Stimulated activated CD8-positive, alpha-beta memory T cell treated with anti-CD3 and anti-CD28 coated beads, Interleukin-15, amount 100 ng/mL, for 48 hours (primary cell): ENCODE data around the gene SPDYE2.
A peak's percentile ranks its signal among the peaks of the same experiment; 100 is the strongest.
"Not testable (repeated sequence)": the region's sequence is repeated elsewhere in the genome, so short reads cannot be mapped to it uniquely, and the experiment has no call there.

ENCODE experiments used
- DNase-seq, 2 donors: peaks; one replicate each; pipeline ENCODE4 v3.0.0-alpha.2; 2020; ENCODE audit warnings: low read depth in 2 of 2

The SPDYE2 gene

GRCh38 chr7:102540604-102541003, 10.4 kb upstream of the SPDYE2 start:
- not testable (repeated sequence) for DNase-seq

DNA sequence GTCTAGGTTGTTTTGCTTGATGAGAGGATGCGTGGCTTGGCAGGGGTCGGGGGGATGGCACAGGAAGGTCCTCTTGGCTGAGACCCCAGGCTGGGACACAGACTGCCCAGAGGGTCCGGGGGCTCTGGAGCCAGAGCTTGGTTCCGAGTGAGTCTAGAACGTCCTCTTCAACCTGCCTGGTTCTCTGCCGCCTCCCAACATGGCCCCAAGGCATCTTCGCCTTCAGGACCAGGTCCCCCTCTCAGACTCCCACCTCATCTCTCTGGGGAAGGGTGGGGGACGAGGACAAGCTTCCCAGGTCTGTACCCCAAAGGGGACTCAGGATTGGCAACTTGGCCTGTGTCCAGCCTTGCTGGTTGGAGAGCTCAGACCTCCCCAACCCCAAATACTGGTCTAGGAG, 8.9 kb upstream of the SPDYE2 start:
- not testable (repeated sequence) for DNase-seq

- DNase-seq: not testable (repeated sequence)
These were observed 8.3 kb upstream of the SPDYE2 start for GRCh38 chr7:102542771-102543170.

DNA sequence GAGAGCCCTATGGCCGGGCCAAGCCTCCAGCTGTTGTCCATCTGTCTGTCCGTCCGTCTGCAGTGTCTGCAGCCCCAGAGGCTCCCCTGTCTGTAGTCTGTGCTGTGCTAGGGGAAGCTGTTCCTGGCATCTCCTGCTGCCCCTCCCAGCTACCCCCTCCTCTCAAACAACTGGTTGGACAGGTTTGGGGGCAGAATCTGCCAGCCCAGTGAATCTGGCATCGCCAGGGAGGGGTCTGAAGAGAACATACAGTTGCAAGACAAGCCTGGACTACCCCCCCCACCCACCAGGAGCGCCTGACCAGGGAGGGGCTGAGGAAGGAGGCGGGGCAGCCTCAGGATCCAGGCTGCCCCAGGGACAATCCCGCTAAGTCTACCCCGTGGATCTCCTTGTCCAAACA, 7.4 kb upstream of the SPDYE2 start, which contains the start of gene UPK3BL2:
TSS of gene UPK3BL2 (minus strand) at position 101 of the 400 bp plus-strand sequence. CDS start at position 41, 60 bp downstream.
- DNase-seq: not testable (repeated sequence)

- not testable (repeated sequence) for DNase-seq
These were observed 6.7 kb upstream of the SPDYE2 start for GRCh38 chr7:102544372-102544771.

DNA sequence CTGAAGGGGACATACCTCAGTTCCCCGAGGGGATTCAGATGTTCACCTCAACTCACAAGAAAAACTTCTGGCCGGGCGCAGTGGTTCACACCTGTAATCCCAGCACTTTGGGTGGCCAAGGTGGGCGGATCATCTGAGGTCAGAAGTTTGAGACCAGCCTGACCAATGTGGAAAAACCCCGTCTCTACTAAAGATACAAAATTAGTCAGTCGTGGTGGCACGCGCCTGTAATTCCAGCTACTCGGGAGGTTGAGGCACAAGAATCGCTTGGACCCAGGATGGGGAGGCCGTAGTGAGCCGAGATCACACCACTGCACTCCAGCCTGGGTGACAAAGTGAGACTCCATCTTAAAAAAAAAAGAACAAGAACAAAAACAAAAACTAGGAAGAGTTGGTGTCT, 5.7 kb upstream of the SPDYE2 start:
- DNase-seq: not testable (repeated sequence)

DNA sequence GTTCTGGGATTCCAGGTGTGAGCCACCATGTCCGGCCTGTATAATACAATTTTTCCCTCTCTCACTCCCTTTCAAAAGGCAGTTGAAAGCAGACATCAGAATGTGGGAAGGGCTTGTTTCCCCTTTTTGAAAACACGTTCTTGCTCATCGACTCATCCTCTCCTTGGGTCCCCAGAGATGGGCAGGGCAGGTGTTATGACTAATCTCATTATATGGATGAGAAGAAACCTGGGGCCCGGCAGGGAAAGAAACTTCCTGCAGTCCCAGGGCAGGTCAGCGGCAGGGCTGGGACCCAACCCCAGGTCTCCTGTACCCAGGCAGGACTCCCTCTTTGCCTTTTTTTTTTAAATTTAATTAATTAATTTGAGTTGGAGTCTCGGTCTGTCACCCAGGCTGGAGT, 4.7 kb upstream of the SPDYE2 start:
- not testable (repeated sequence) for DNase-seq

DNA sequence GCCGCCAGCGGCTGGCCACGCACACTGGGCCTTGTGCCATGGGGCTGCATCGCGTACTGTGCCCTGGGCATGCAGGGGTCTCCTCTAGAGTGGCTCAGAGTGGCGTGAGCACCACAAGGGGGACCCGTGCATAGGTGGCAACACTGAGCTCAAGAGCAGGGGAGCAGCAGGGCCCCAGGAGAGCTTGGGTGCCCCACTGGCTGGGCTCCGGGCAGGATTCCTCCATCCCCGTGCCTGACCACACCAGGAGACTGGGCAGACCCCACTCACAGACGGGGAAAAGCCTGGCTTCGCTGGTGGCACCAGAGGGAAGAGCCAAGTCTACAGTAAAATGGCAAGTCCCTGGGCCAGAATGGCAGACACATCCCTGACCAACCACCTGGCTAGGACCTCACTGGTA, 17.6 kb downstream of the SPDYE2 start:
- DNase-seq: not testable (repeated sequence)

DNA sequence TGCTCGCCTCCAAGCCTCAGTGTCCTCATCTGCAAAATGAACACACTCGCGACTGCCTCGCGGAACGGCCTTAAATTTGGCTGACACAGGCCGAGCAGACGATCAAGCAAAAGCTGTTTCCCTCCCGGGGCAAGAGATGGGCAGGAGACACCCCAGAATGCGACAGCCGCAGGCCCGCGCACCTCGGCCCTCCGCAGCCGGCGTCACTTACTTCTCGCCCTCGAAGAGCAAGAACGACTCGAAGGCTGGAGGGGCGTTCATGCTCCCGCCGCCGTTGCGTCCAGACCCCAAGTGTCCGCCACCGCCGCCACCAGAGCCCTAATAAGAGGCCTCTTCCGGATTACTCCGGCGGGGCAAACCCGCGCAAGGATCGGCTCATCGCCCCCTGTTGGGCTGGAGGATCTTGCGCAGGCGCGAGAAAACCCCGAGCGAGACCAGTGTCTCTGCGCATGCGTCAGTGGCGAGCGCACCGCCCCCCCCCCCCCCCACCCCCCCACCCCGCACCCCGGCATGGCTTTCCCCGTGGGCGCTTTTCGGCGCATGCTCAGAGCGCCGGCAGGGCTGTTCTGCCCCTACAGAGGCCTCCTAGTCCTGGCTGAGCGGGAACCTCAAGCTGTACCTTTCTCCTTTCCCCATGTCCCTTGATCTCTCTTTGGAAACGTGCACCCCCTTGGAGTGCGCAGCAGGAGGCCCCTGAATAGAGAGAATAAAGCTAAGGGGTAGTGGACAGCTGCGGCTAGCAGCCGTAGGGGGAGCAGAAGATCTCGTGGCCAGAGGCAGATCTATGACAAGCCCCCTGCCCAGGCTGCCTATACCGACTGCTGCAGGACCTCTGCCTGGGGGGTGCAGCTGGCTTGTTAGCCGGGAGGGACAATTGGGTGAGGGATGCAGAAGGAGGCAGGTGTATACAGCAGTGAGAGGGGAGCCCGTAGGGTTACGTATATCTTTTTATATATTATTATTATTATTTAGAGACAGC, 21.5 kb downstream of the SPDYE2 start, which contains the start of gene POLR2J3:
TSS of gene POLR2J3 (minus strand) at position 323 of the 979 bp plus-strand sequence. CDS start at position 261, 62 bp downstream.
- DNase-seq: peak; percentile 91 to 100

GRCh38 chr7:102574607-102575006, 23.6 kb downstream of the SPDYE2 start:
- not testable (repeated sequence) for DNase-seq

- DNase-seq: not testable (repeated sequence)
These were observed 25.3 kb downstream of the SPDYE2 start for GRCh38 chr7:102576363-102576762.

GRCh38 chr7:102577315-102578240, 26.6 kb downstream of the SPDYE2 start:
- DNase-seq: not testable (repeated sequence)

DNA sequence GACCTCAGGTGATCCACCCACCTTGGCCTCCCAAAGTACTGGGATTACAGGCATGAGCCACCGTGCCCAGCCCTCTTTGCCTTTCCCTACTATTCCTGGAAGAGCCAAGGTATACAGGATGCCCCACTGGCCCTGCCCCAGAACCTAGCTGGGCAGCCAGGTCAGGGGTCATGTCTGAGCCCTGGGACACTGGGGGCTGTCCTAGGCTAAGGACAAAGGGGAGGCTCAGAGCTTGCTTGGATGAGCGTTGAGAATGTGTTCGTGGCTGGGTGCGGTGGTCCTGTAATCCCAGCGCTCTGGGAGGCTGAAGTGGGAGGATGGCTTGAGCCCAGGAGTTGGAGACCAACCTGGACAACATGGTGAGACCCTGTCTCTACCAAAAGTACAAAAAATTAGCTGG, 27.5 kb downstream of the SPDYE2 start:
- DNase-seq: not testable (repeated sequence)

DNA sequence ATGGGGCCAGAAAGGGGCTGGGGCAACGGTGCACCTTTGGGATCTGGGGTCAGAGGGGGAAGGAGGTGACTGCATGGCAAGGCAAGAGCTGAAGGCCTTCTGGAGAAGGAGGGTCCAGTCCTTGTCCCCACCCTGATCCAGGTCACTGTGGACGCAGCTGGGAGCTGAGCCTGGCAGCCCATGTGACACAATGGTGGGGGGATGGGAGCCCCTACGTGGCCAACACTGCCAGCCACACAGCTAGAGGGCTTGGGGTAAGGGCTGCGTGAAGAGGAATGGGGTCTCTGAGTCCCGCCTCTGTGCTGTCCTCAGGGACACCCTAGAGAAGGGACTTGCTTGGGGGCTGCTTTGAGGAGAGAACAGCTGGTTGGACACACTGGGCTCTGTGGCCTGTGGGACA, 30.7 kb downstream of the SPDYE2 start:
- not testable (repeated sequence) for DNase-seq

DNA sequence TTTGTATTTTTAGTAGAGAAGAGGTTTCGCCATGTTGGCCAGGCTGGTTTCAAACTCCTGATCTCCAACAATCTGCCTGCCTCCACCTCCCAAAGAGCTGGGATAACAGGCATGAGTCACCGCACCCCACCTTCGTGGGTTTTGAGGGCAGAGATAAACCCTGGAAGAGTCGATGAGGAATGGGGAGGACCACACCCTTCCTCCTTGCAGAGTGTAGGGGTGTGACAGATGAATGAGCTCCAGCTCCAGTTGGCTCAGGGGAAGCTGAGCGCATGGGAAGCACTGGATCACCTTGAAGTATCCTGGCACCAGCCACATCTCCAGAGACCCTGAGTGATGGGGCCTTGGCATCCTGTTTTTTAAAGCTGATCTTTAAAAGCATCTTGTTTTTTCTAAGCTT, 32.5 kb downstream of the SPDYE2 start:
- not testable (repeated sequence) for DNase-seq

- not testable (repeated sequence) for DNase-seq
These were observed 38.8 kb downstream of the SPDYE2 start for GRCh38 chr7:102589857-102590256.

DNA sequence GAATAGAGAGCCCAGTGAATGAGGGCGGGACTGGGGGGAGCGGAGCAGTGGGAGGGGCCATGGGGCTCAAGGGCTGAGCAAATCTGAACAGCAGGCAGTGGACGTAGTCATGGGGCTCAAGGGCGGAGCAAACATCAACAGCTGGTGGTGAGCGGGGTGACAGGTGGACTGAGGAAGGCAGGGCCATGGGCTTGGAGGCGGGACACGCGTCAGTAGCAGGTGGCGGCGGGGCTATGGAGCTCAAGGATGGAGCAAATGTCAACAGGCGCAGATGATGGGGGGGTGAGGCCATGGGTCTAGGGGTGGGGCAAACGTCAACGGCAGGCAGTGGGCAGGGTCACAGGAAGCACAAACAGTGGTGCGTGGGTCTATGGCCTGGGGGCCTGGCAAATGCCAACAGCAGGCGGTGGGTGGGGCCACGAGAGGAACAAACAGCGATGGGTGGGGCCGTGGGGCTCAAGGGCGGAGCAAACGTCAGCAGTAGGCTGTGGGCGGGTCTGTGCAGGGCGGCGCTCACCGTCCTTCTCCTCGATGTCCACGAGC, 41.5 kb downstream of the SPDYE2 start:
- peak in 1 of 2 donors; percentile 10 for DNase-seq

DNA sequence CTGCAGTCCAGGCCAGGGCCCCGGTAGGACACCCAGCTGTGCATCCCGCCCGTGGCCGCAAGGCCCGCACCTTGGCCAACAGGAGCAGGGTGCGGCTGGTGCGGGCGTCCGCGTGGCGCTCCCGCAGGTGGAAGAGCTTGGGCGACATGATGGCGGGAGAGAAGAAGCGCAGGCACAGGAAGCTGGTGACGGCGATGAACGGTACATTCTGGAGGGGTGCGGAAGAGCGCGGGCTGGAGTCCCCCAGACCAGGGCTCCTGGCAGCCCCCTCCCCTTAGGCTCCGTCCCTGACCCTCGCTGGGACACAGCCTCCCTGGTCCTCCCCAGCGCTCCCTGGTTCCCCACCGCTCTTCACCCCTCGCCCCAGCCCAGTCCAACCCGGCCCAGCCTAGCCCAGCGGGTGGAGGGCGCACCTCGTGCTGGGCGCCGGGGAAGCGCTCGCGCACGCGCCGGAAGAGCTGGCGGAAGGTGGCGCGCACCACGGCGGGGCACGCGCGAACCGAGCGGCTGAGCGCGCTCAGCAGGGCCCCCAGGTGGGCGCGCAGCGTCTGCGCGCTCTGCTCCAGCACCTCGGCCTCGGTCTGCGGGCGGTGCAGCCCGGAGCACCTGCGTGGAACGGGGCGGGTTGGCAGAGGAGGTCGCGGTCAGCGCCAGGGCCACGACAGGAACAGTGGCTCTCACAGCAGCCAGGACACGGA, 42.8 kb downstream of the SPDYE2 start:
- DNase-seq: not testable (repeated sequence)

- DNase-seq: not testable (repeated sequence)
These were observed 45.0 kb downstream of the SPDYE2 start for GRCh38 chr7:102596036-102596435.

DNA sequence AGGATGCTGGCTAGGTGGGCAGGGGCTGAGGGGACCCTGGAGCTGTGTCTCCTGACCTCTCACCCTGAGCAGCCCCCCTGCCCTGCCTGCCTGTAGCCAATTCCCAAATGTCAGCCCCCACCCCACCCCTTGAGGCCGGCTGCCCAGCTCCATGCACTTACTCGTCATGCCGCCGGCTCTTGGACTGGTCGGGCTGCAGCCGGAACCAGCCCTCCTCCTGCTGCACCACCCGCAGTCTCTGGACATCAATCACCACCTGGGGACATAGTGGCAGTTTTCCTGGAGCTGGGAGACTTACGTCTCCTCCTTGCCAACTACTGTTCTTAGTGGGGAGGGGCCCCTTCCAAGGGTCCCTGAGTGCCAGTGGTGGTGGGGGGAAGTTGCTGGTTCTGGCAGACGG, 48.7 kb downstream of the SPDYE2 start:
- DNase-seq: not testable (repeated sequence)

- DNase-seq: not testable (repeated sequence)
These were observed 51.3 kb downstream of the SPDYE2 start for GRCh38 chr7:102602317-102602716.
